Kidney (tissue), 14 donors: Measurements from ENCODE around the gene TREML4. TPM values are rescaled to one million over a fixed set of nuclear protein-coding genes. Genes with fewer than 3 reads are reported as not detected.

Experiments
- DNase-seq, 5 donors: peaks; one replicate each; pipeline ENCODE4 v3.0.0-alpha.2; 2013 to 2020
- FAIRE-seq: peaks from 2 replicates; lab custom pipeline; 2012; peaks lifted over from hg19 to GRCh38; lab: Jason Lieb, UNC
- H3K27ac ChIP-seq, 2 donors: one replicate each; pipeline ENCODE4 v1.7.0; 2013; ENCODE audit warnings: low read depth in 2 of 2, low read length in 2 of 2, inconsistent platforms in 1 of 2
- H3K27me3 ChIP-seq: one replicate; pipeline ENCODE4 v1.7.1; 2013; ENCODE audit warnings: low read length, inconsistent platforms; ENCODE audit not compliant: control insufficient read depth, insufficient read depth
- H3K36me3 ChIP-seq, 3 donors: one replicate each; pipeline versions ENCODE4 v1.7.0 to v1.7.1; 2013; ENCODE audit warnings: low read length in 3 of 3, control low read depth in 1 of 3, inconsistent platforms in 1 of 3; ENCODE audit not compliant: insufficient read depth in 3 of 3, control insufficient read depth in 2 of 3
- H3K4me1 ChIP-seq, 3 donors: one replicate each; pipeline versions ENCODE4 v1.7.0 to v1.7.1; 2013; ENCODE audit warnings: low read length in 3 of 3, inconsistent platforms in 1 of 3, low read depth in 1 of 3; ENCODE audit not compliant: control insufficient read depth in 2 of 3, insufficient read depth in 2 of 3
- H3K4me3 ChIP-seq, 3 donors: one replicate each; pipeline versions ENCODE4 v1.7.0 to v1.8.1; 2013; ENCODE audit warnings: low read length in 3 of 3, control low read depth in 1 of 3, inconsistent platforms in 1 of 3
- H3K9ac ChIP-seq, 3 donors: one replicate each; pipeline versions ENCODE4 v1.7.0 to v1.7.1; 2013; ENCODE audit warnings: low read length in 3 of 3, control low read depth in 1 of 3, inconsistent platforms in 1 of 3
- H3K9me3 ChIP-seq, 3 donors: one replicate each; pipeline versions ENCODE4 v1.7.0 to v1.7.1; 2013; ENCODE audit warnings: low read length in 3 of 3, control low read depth in 1 of 3, inconsistent platforms in 1 of 3; ENCODE audit not compliant: control insufficient read depth in 2 of 3, insufficient read depth in 1 of 3
- CTCF ChIP-seq: IDR thresholded peaks from 3 replicates; pipeline ENCODE4 v1.5.1; 2012; ENCODE audit warnings: mild to moderate bottlenecking, moderate library complexity, borderline replicate concordance; ENCODE audit not compliant: insufficient read depth; ENCODE audit errors: extremely low read depth
- intact Hi-C: fragments of 100-400 bp; cut with DNase I; formaldehyde crosslinking; loops from one replicate; pipeline ENCODE4 v1.11.1; 2022
- polyA plus RNA-seq: library from polyadenylated mRNA; stranded (reverse); fragments of 350-450 nt; fragmentation: Illumina TruSeq; extraction: RNeasy Lipid Tissue Mini Kit (QIAGEN cat#74804); gene quantifications from one replicate; pipeline ENCODE4 v1.2.3, GENCODE V29; 2014; ENCODE audit warnings: low read depth, low replicate concordance; ENCODE audit not compliant: insufficient read depth
- total RNA-seq: library from RNA; stranded (reverse); fragmentation: NEBNext Ultra II Directional; extraction: Animal tissue kit (Norgen Biotek cat#: 25700); gene quantifications from one replicate; pipeline ENCODE4 v1.2.1, GENCODE V29; 2021
- donor health status: control.
- donor health status: control.
- donor health status: control.
- donor health status: control.
- donor health status: control.
- donor health status: DM: yes; HTN: yes; CAD: no.
- donor health status: Normal renal cell carcinoma (clear cell type).

Gene TREML4
- total and polyA plus RNA-seq, 2 donors from 2014 or later = not detected

GRCh38 chr6:41191569-41191968, 36.6 kb upstream of the TREML4 start:
- no peak for FAIRE-seq
- Histone ChIP-seq H3K9ac (no peak overlapping the region), H3K36me3 (no peaks in the 10 kb centered on the region), H3K27ac (no peak overlapping the region), H3K27me3 (no peaks in the 10 kb centered on the region), H3K4me3 (no peak overlapping the region), H3K9me3 (peaks cover 0 to 7% (median 0%) of the 10 kb centered on the region in 3 donors), H3K4me1 (no peaks in the 10 kb centered on the region)
- peak; percentile 31 for TF ChIP-seq CTCF
- peak in 3 of 5 donors; percentile 24 to 44 (median 24) for DNase-seq
- intact Hi-C loops = no loop called here

- peaks cover 0 to 7% (median 0%) of the 10 kb centered on the region in 3 donors for H3K9me3 ChIP-seq
- no peaks in the 10 kb centered on the region for H3K36me3 ChIP-seq
- no peak overlapping the region for H3K9ac ChIP-seq
- H3K27me3 ChIP-seq = no peaks in the 10 kb centered on the region
- intact Hi-C loops = no loop called here
- no peak overlapping the region for H3K4me3 ChIP-seq
- FAIRE-seq (no peak), DNase-seq (no peak)
- no peak for TF ChIP-seq CTCF
- no peaks in the 10 kb centered on the region for H3K4me1 ChIP-seq
- H3K27ac ChIP-seq = no peak overlapping the region
Measured at GRCh38 chr6:41193171-41193734, 34.9 kb upstream of the TREML4 start.

DNA sequence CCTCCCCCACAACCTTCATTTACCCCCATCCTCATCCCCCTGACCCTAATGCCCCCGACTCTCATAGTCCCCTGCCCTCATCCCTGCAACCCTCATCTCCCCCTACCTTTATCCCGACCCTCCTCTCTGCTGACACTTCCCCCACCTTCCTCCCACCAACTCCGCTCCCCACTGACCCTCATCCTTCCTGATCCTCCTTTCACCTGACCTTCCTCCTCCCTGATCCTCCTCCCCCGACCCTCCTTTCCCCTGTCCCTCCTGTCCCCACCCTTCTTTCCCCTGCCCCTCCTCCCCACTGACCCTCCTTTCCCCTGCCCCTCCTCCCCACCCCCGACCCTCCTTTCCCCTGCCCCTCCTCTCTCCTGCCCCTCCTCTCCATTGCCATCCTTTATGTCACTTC, 34.3 kb upstream of the TREML4 start:
- DNase-seq (no peak), FAIRE-seq (no peak)
- Histone ChIP-seq H3K36me3 (no peaks in the 10 kb centered on the region), H3K4me3 (no peak overlapping the region), H3K9ac (no peak overlapping the region), H3K9me3 (peaks cover 0 to 7% (median 0%) of the 10 kb centered on the region in 3 donors), H3K27ac (no peak overlapping the region), H3K4me1 (no peaks in the 10 kb centered on the region), H3K27me3 (no peaks in the 10 kb centered on the region)
- intact Hi-C loops = no loop called here
- no peak for TF ChIP-seq CTCF

GRCh38 chr6:41194386-41194785, 33.8 kb upstream of the TREML4 start:
- no peak for FAIRE-seq

More at GRCh38 chr6:41194386-41194785, 33.8 kb upstream of the TREML4 start:
- no peak for DNase-seq
- Histone ChIP-seq H3K27me3 (no peaks in the 10 kb centered on the region), H3K36me3 (no peaks in the 10 kb centered on the region), H3K4me1 (no peaks in the 10 kb centered on the region), H3K9ac (no peak overlapping the region), H3K4me3 (no peak overlapping the region), H3K27ac (no peak overlapping the region), H3K9me3 (peaks cover 0 to 6% (median 0%) of the 10 kb centered on the region in 3 donors)
- intact Hi-C loops = no loop called here
- no peak for TF ChIP-seq CTCF
